Measurements from ENCODE around the gene TRPV3.

DNA sequence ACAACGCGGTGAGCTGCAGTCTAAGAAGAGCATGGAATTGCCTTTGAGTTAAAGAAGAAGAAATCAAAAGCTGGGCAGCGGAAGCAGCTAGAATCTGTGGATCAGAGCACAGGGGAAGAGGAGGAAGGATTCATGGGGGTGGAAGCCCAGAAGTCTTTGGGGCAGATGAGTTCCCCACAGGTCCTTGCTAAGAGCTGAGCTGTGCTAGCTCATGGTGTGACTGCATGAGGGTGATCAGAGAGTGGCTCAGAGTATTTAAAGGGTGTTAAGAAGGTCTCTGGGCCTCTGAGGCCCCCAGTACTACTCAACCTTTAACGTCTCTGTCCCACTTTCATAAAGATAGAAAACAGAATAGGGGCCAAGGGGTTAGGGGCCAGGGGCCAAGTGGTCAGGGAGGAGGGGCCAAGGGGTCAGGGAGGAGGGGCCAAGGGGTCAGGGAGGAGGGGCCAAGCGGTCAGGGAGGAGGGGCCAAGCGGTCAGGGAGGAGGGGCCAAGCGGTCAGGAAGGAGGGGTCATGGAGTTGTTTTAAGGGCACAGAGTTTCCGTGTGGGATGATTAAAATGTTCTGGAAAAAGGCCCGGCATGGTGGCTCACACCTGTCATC, 12.0 kb upstream of the TRPV3 start:
- TF ChIP-seq, protein P1, sequence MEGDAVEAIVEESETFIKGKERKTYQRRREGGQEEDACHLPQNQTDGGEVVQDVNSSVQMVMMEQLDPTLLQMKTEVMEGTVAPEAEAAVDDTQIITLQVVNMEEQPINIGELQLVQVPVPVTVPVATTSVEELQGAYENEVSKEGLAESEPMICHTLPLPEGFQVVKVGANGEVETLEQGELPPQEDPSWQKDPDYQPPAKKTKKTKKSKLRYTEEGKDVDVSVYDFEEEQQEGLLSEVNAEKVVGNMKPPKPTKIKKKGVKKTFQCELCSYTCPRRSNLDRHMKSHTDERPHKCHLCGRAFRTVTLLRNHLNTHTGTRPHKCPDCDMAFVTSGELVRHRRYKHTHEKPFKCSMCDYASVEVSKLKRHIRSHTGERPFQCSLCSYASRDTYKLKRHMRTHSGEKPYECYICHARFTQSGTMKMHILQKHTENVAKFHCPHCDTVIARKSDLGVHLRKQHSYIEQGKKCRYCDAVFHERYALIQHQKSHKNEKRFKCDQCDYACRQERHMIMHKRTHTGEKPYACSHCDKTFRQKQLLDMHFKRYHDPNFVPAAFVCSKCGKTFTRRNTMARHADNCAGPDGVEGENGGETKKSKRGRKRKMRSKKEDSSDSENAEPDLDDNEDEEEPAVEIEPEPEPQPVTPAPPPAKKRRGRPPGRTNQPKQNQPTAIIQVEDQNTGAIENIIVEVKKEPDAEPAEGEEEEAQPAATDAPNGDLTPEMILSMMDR (IDR thresholded peaks at IDR 0.05; ENCODE audit: low read length) = no peak
- TF ChIP-seq EZH2 (IDR thresholded peaks at IDR 0.05; ENCODE audit: borderline replicate concordance, low read length) = no peak
